ENCODE data around the gene MRPS26. TPM values are rescaled to one million over a fixed set of nuclear protein-coding genes. Genes with fewer than 3 reads are reported as not detected.

MRPS26 gene
- total and polyA plus RNA-seq, 2 of the 13 experiments (the other 11 are each of a cell fraction or from before 2014, with no cell fraction given), result 89.8 to 187 TPM

GRCh38 chr20:3080939-3081388 lies 35.1 kb downstream of the MRPS26 start:
- peak; percentile 37 for ATAC-seq
- H3K79me2 ChIP-seq (ENCODE audit: insufficient read depth, low read length), result no peaks in the 10 kb centered on the region
- in situ Hi-C loops (cut with HindIII; ENCODE audit: extremely low pct_ligation_motif_present, low pct_unique_long_range_greater_than_20kb) (no loop called here), intact Hi-C loops (cut with micrococcal nuclease; ENCODE audit: unreplicated experiment) (no loop called here)
- no peak overlapping the region for H3K9ac ChIP-seq (ENCODE audit: insufficient read depth, low read depth, low read length)
- peaks cover 64% of the 10 kb centered on the region for H3K4me1 ChIP-seq (ENCODE audit: insufficient read depth, low read length)
- no peaks in the 10 kb centered on the region for H3K9me3 ChIP-seq (ENCODE audit: low read length)
- CTCF ChIA-PET (ENCODE audit: low intra/inter-chr PET ratio, low total read pairs), result no interaction called here
- peak overlapping the region in 1 of 3 experiments; percentile 27; a peak in 1 of 6 replicates for H3K4me3 ChIP-seq (replicated peaks in 1 of 3; ENCODE audit: insufficient read depth in 1 of 3, low read depth in 2 of 3, low read length in 3 of 3)
- peaks cover 27 to 57% of the 10 kb centered on the region in 2 experiments for H3K27me3 ChIP-seq (ENCODE audit: control insufficient read depth in 1 of 2, insufficient read depth in 2 of 2, low read length in 2 of 2)
- no peaks in the 10 kb centered on the region for H4K20me1 ChIP-seq (ENCODE audit: insufficient read depth, low read length)
- peak overlapping the region; percentile 33 for H3K4me2 ChIP-seq (ENCODE audit: low read depth, low read length)
- no peaks in the 10 kb centered on the region for H3K36me3 ChIP-seq (replicated peaks in 1 of 2; ENCODE audit: control insufficient read depth in 1 of 2, insufficient read depth in 2 of 2, low read length in 2 of 2)
- BruUV-seq (replicated peaks), result no TSS peak
- POLR2A ChIA-PET, result no interaction called here
- 3% methylated on average over 6 of the region's 6 CpGs for WGBS (ENCODE audit: low lambda C conversion rate)
- H2AFZ ChIP-seq (ENCODE audit: low read length), result no peak overlapping the region
- no peak for DNase-seq (ENCODE audit: low spot score)
- H3K27ac ChIP-seq (ENCODE audit: extremely low read length, insufficient read depth, low read length), result no peak overlapping the region
- FAIRE-seq, result no peak
- TF ChIP-seq CTCF (CRISPR knock-in tag; IDR thresholded peaks at IDR 0.05) (no peak), NCOA2 (CRISPR knock-in tag; IDR thresholded peaks at IDR 0.05) (no peak), ZNF687 (CRISPR knock-in tag; IDR thresholded peaks at IDR 0.05) (peak; percentile 69), FOSL2 (CRISPR knock-in tag; IDR thresholded peaks at IDR 0.05) (peak; percentile 76), HDAC1 (CRISPR knock-in tag; IDR thresholded peaks at IDR 0.05) (0 out of 2 replicates have a peak, but pooled peaks have one; percentile 28), ZNF280D (CRISPR knock-in tag; IDR thresholded peaks at IDR 0.05) (no peak), HNF4A (CRISPR knock-in tag; IDR thresholded peaks at IDR 0.05) (peak; percentile 68), KDM5B (CRISPR knock-in tag; IDR thresholded peaks at IDR 0.05; ENCODE audit: borderline replicate concordance) (peak; percentile 53; the same call in 1 of the 2 replicates), ATF7 (IDR thresholded peaks at IDR 0.05) (no peak), ATF7 (CRISPR knock-in tag; IDR thresholded peaks at IDR 0.05) (no peak), ZBTB44 (CRISPR knock-in tag; IDR thresholded peaks at IDR 0.05) (no peak), ZNF317 (CRISPR knock-in tag; IDR thresholded peaks at IDR 0.05) (0 out of 2 replicates have a peak, but pooled peaks have one; percentile 22)
